Activated naive CD4-positive, alpha-beta T cell treated with Interleukin-2 at 50 U/mL for 16 hours (primary cell): Measurements from ENCODE around the gene SLC9A9.
"Not testable (repeated sequence)": the region's sequence is repeated elsewhere in the genome, so short reads cannot be mapped to it uniquely, and the experiment has no call there.

Experiments
- DNase-seq: peaks from one replicate; pipeline ENCODE4 v3.0.0-alpha.2; 2020

SLC9A9 gene

GRCh38 chr3:143536817-143537535 lies 311.3 kb downstream of the SLC9A9 start:
- DNase-seq = no peak

GRCh38 chr3:143535994-143536784 lies 312.1 kb downstream of the SLC9A9 start:
- DNase-seq = no peak

- no peak for DNase-seq
Measured at GRCh38 chr3:143533391-143533790, 314.9 kb downstream of the SLC9A9 start.

GRCh38 chr3:143532091-143532490 lies 316.2 kb downstream of the SLC9A9 start:
- no peak for DNase-seq

DNA sequence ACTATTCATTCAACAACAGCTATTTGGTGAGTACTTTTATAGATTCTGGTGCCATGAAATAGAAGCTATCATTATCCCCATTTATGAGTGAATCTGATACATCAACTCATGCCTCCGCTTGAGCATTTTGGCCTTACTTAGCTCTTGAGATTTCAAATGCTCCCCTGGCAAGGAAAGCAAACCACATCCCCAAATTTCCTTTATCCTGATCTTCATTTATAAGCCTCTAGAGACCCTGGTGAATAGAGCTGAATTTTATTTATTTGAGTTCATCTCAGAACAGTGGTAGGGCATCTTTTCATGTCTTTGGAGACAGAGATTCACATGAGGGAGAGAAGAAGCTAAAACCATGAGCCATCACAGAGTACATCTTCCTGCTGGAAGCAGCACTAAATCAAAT lies 317.2 kb downstream of the SLC9A9 start:
- no peak for DNase-seq

DNA sequence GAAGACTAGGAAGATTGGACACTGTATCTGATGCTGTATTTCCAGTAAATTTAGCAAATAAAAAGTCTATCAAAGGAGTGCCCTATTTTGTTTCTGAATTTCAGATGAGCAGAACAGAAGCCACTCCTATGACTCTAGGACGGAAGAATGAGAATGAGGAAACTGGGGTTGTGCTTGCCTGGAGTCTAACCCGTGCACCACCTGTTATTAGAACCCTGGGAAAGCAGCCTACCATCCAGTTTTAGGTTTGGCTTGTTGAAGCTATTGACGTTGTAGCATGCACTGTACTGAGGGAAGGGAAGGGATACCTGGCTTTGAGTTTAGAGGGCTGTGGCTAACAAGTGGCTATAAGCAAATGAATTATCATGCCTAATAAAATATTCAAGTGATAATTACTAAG lies 318.5 kb downstream of the SLC9A9 start:
- DNase-seq = no peak

DNA sequence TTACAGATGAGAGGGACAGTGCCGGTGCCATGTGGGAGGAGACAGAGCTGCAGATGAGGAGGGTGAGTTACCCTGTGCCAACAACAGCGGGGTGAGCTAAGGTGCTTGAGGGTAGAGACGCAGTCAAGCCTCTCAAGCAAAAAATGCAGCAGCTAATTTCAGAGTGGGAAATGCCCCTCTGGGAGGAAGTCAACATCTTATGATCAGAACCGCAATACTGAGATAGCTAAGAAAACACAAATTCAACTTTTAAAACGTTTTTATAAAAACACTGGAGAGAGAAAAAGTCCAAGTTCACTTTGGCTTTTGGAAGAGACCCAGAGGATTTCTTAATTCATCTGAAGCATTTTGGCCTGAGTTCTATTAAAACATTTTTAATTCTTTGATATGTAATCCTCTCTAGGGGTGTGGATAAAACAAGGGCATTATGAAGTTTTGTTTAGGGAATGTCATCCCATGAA lies 319.2 kb downstream of the SLC9A9 start:
- no peak for DNase-seq

GRCh38 chr3:143526011-143526545 lies 322.2 kb downstream of the SLC9A9 start:
- no peak for DNase-seq

GRCh38 chr3:143525408-143525807 lies 322.9 kb downstream of the SLC9A9 start:
- DNase-seq = no peak

GRCh38 chr3:143521803-143522202 lies 326.5 kb downstream of the SLC9A9 start:
- DNase-seq = no peak

GRCh38 chr3:143517131-143517530 lies 331.1 kb downstream of the SLC9A9 start:
- DNase-seq = not testable (repeated sequence)

DNA sequence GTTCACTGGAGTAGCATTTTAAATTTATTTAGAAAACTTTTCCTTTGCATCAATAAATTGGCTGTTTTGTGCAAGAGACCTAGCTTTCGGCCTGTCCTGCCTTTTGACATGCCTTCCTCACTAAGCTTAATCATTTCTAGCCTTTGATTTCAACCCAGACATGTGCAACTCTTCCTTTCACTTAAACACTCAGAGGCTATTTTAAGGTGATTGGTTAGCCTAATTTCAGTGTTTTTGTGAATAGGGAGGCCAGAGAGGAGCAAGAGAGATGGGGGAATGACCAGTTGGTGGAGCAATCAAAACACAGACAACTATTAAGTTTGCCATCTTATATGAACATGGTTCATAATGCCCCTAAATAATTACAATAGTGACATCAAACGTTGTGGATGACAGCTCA lies 333.4 kb downstream of the SLC9A9 start:
- DNase-seq = no peak

DNA sequence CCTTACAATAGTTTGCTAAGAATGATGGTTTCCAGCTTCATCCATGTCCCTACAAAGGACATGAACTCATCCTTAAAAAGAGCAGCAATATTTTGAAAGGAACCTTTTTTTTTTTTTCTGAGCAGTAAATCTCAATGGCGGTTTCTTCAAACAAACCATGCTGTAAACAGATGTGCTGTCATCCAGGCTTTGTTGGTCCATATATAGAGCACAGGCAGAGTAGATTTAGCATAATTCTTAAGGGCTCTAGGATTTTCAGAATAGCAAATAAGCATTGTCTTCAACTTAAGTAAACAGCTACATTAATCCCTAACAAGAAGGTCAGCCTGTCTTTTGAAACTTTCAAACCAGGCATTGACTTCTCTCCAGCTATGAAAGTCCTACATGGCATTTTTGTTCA lies 334.2 kb downstream of the SLC9A9 start:
- no peak for DNase-seq

- no peak for DNase-seq
Measured at GRCh38 chr3:143511174-143511879, 336.9 kb downstream of the SLC9A9 start.

DNA sequence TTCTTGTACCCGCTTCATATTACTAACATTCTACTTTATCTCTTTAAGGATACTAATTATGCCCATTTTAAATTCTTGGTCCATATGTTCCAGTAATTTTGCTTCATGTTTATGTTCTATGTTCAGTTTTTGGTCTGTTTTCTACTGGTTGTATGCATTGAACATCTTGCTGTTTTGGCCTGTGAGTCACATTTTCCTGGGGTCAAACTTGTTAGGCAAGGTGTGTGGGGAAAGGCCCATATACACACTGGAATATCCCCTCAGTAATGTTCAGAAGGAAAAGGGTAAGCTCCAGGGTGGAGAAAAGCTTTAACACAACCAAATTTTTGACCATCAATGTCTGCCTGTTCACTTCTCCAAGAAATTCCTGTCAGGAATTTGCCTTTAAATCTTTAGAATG lies 337.7 kb downstream of the SLC9A9 start:
- no peak for DNase-seq

- no peak for DNase-seq
Measured at GRCh38 chr3:143507735-143508580, 340.3 kb downstream of the SLC9A9 start.

DNA sequence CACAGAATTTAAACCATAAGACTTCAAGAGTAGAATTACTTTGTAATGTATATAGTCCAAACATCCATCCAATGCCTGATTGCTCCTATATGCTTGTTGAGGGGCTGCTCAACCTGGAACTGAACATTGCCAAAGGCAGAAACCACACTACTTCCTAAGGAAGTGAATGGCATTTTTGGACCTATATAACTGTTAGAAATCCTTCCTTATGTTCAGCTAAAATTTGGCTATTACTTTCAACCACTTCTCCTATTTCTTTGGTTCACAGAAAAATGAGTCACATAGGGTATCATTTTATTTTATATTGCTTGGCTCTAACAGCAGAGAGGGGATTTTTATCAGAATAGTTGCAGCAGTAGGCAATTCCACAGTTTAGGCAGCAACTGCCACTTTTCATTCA lies 342.1 kb downstream of the SLC9A9 start:
- no peak for DNase-seq

GRCh38 chr3:143503325-143503885 lies 344.9 kb downstream of the SLC9A9 start:
- DNase-seq = no peak

GRCh38 chr3:143502081-143502480 lies 346.2 kb downstream of the SLC9A9 start:
- DNase-seq = no peak

GRCh38 chr3:143497382-143497781 lies 350.9 kb downstream of the SLC9A9 start:
- no peak for DNase-seq

DNA sequence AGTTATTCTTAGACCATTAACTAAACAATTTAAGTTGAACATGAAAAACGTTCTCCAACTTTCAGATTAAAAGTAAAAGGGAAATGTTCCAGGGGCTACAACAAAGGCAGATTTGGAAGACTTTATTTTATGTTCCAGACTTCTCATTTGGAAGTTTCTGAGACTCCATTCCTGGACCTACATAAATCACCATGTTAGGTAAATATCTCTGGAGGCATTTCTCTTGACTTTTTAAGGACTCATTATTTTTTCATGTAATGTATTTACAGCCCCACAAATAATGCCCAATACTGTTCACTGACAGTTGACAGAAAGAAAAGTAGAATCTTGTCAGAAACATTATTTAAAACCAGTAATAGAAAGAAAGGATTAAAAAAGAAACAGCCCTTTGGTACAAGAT lies 352.1 kb downstream of the SLC9A9 start:
- no peak for DNase-seq

- DNase-seq = no peak
Measured at GRCh38 chr3:143495527-143495926, 352.7 kb downstream of the SLC9A9 start.
